C4-2B (cell line): ENCODE measurements around the gene HS3ST5.

Source experiments
- ZFX ChIP-seq: fragments of 450-650 bp; IDR thresholded peaks from 2 replicates; pipeline ENCODE4 v1.6.1; 2017
- TF ChIP-seq, protein P1 (sequence below): fragments of 450-650 bp; conservative IDR thresholded peaks from 2 replicates; pipeline ENCODE4 v1.5.1; 2017; ENCODE audit warnings: mild to moderate bottlenecking

DNA sequence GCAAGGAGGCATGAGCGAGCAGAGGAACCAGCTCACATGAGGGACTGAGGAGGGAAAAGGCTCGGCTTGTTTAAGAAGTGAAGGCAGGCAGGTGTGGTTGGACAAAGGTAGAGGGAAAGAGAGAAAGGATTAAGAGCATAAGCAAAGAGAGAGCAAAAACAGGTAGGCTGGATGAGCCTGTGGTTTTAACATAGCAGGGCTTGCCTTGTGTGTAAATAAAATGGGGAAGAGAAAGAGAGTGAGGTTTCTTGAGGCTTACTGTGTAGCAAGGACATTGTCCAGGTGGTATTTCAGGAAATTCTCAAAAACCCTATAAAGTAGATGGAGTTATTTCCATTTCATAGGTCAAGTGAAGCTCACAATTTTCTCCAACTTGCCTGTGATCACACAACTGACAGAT, 278.0 kb downstream of the HS3ST5 start:
- TF ChIP-seq, protein P1, sequence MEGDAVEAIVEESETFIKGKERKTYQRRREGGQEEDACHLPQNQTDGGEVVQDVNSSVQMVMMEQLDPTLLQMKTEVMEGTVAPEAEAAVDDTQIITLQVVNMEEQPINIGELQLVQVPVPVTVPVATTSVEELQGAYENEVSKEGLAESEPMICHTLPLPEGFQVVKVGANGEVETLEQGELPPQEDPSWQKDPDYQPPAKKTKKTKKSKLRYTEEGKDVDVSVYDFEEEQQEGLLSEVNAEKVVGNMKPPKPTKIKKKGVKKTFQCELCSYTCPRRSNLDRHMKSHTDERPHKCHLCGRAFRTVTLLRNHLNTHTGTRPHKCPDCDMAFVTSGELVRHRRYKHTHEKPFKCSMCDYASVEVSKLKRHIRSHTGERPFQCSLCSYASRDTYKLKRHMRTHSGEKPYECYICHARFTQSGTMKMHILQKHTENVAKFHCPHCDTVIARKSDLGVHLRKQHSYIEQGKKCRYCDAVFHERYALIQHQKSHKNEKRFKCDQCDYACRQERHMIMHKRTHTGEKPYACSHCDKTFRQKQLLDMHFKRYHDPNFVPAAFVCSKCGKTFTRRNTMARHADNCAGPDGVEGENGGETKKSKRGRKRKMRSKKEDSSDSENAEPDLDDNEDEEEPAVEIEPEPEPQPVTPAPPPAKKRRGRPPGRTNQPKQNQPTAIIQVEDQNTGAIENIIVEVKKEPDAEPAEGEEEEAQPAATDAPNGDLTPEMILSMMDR = no peak
- no peak for TF ChIP-seq ZFX
